ENCODE data around the gene CHRNB2.
A peak's percentile ranks its signal among the peaks of the same experiment; 100 is the strongest.

CHRNB2 gene, protein sequence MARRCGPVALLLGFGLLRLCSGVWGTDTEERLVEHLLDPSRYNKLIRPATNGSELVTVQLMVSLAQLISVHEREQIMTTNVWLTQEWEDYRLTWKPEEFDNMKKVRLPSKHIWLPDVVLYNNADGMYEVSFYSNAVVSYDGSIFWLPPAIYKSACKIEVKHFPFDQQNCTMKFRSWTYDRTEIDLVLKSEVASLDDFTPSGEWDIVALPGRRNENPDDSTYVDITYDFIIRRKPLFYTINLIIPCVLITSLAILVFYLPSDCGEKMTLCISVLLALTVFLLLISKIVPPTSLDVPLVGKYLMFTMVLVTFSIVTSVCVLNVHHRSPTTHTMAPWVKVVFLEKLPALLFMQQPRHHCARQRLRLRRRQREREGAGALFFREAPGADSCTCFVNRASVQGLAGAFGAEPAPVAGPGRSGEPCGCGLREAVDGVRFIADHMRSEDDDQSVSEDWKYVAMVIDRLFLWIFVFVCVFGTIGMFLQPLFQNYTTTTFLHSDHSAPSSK

DNA sequence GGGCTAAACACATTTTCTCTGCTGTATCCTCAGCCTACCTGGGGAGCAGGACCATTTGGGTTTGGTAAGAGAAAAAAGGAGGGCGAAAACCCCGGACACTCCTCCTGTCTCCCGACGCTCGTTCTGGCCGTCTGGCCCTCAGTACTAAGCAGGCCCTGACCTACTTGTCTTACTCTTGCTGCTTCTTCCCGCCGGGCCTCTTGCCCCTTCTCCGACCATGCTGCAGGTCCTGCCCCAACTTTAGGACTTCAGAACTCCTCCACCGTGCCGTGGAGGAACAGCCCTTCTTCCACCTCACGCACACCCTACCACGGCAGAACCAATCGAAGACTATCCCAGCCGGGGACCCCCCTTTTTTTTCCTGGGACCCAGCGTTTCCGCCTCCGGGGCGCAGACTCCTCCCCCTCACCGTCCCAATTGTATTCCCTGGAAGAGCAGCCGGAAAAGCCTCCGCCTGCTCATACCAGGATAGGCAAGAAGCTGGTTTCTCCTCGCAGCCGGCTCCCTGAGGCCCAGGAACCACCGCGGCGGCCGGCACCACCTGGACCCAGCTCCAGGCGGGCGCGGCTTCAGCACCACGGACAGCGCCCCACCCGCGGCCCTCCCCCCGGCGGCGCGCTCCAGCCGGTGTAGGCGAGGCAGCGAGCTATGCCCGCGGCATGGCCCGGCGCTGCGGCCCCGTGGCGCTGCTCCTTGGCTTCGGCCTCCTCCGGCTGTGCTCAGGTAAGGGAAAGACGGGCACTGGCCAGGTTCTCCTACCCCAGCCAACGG is at the start of gene CHRNB2:
CHRNB2 (plus strand) TSS at position 393 of the 771 bp plus-strand sequence; CDS start at position 660, 267 bp downstream.
- ChIA-PET CTCF (no interaction called here), POLR2A (ENCODE audit: low non-redundant PET) (interaction anchor here (0.6 kb wide), 1 partner anchor 8 kb away, joined by 3 read pairs; no protein-coding TSS in a partner anchor)
- DNase-seq (ENCODE audit: low spot score): peak; percentile 83
- H3K27ac ChIP-seq: no peak within 1 kb of the TSS
- TF ChIP-seq, protein P1, sequence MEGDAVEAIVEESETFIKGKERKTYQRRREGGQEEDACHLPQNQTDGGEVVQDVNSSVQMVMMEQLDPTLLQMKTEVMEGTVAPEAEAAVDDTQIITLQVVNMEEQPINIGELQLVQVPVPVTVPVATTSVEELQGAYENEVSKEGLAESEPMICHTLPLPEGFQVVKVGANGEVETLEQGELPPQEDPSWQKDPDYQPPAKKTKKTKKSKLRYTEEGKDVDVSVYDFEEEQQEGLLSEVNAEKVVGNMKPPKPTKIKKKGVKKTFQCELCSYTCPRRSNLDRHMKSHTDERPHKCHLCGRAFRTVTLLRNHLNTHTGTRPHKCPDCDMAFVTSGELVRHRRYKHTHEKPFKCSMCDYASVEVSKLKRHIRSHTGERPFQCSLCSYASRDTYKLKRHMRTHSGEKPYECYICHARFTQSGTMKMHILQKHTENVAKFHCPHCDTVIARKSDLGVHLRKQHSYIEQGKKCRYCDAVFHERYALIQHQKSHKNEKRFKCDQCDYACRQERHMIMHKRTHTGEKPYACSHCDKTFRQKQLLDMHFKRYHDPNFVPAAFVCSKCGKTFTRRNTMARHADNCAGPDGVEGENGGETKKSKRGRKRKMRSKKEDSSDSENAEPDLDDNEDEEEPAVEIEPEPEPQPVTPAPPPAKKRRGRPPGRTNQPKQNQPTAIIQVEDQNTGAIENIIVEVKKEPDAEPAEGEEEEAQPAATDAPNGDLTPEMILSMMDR (conservative IDR thresholded peaks at IDR 0.05; ENCODE audit: low read depth): no peak

DNA sequence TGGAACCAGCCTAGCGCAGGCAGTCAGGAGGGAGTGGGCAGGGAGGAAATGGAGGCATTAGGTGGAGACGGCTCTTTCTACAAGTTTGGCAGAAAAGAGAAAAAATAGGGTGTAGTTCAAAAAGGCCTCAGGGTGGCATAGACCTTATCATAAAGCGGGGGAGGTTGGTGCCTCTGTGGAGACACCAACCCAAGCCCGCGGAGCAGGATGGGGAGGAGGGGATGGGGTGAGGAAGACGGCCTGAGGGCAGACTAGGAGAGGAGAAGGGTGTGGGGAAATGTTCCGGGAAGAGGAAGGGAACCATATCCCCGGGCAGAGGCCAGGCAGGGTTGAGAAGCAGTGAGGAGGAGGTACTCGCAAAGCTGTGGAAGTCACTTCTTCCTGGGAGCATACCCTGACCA is 48.0 kb upstream of the CHRNB2 start:
- ChIA-PET CTCF (no interaction called here), POLR2A (ENCODE audit: low non-redundant PET) (no interaction called here)

DNA sequence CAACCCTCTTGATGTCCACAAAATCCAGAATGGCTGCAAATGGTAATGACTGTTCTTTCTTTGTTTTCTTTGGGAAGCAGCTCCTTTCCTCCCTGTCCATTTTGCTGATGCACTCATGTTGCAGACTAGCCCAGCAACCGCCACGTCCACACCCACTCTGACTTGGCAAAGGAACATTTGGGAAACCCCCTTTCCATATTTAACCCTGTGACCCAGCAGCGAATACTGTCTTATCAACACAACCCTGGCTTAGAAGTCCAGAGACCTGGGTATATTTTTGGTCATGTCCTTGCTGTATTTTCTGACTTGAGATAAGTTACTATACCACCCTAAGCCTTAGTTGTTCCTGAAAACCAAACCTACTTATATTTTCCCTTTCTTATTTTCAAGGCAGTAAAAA is 47.2 kb upstream of the CHRNB2 start:
- DNase-seq (ENCODE audit: low spot score): no peak
- ChIA-PET CTCF (interaction anchor here (1.0 kb wide), 1 partner anchor 23 kb away, joined by 3 read pairs; no protein-coding TSS in a partner anchor), POLR2A (ENCODE audit: low non-redundant PET) (no interaction called here)
- H3K27ac ChIP-seq: no peak overlapping the region
- TF ChIP-seq, protein P1 (conservative IDR thresholded peaks at IDR 0.05; ENCODE audit: low read depth): no peak

More for the DNA sequence above, 48.0 kb upstream of the CHRNB2 start:
- TF ChIP-seq, protein P1 (conservative IDR thresholded peaks at IDR 0.05; ENCODE audit: low read depth): no peak
- no peak for DNase-seq (ENCODE audit: low spot score)
- no peak overlapping the region for H3K27ac ChIP-seq

DNA sequence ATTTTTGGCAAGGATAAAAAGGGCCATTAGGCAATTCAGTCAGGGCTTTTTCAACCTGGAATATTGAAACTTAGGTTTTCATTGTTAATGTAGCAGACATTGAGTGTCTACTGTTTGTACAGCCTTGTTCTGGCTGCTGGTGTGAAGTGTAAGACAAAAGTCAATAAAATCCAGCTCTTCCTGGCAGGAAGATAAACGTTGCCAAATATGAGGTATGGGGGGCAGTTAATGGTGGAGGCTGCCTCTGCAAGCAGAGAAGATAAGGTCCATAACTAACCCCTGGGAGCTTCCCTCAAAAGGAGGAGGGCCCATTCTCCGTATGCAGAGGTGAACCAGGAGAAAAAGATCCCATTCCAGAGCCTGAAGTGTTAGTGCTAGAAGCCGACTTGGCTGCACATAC is 45.9 kb upstream of the CHRNB2 start:
- DNase-seq (ENCODE audit: low spot score): no peak
- CTCF ChIA-PET: no interaction called here
- TF ChIP-seq, protein P1 (conservative IDR thresholded peaks at IDR 0.05; ENCODE audit: low read depth): no peak
- POLR2A ChIA-PET (ENCODE audit: low non-redundant PET): no interaction called here
- no peak overlapping the region for H3K27ac ChIP-seq

DNA sequence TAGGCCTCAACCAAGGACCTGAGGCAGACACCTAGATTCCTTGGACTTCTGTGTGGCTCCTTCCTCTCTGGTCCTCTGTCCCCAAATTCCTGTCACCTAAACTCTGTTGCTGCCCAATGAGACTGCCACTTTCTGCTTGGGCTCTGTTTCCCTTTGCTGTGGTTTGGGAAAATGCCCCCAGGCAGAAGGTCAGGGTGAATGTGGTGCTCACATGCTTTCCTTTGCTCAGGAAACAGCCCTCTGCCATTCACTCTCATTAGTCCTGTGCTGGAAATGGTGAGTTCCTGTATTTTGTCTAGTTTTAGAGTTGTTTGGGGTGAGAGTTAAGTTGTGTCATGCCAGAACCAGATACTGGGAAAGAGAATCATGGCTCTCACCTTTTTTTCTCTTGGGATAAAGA is 42.7 kb upstream of the CHRNB2 start:
- ChIA-PET CTCF (interaction anchor here (0.8 kb wide), 1 partner anchor 9 kb away, joined by 3 read pairs; no protein-coding TSS in a partner anchor), POLR2A (ENCODE audit: low non-redundant PET) (no interaction called here)
- no peak overlapping the region for H3K27ac ChIP-seq
- DNase-seq (ENCODE audit: low spot score): no peak
- TF ChIP-seq, protein P1 (conservative IDR thresholded peaks at IDR 0.05; ENCODE audit: low read depth): no peak

DNA sequence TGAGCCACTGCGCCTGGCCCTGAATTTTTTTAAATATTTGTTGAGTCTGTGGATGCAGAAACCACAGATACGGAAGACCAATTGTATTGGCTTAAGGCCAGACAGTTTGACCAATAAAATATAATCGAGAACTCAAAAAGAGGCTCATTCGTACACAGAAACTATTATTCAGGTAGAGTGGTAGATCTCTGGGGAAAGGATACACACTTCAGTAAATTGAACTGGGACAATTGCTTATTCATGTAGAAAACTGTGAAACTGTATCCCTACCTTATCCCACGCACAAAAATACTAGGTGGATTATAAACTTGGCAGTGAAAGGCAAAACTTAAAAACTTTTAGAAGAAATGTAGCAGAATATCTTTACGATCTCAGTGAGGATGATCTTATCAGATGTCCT is 40.4 kb upstream of the CHRNB2 start:
- no peak for DNase-seq (ENCODE audit: low spot score)
- TF ChIP-seq, protein P1 (conservative IDR thresholded peaks at IDR 0.05; ENCODE audit: low read depth): no peak
- CTCF ChIA-PET: interaction anchor here (0.6 to 0.7 kb wide), 2 partner anchors 143 to 339 kb away, joined by 3 read pairs; no protein-coding TSS in a partner anchor

More for the DNA sequence above, 40.4 kb upstream of the CHRNB2 start:
- POLR2A ChIA-PET (ENCODE audit: low non-redundant PET): no interaction called here
- no peak overlapping the region for H3K27ac ChIP-seq

All from RWPE1 (cell line).